T-helper 2 cell treated with Interferon-gamma antibody and Interleukin-4, amounts not matched to agents 5 μg/mL and 100 μg/mL, for 36 hours (primary cell): ENCODE data around the gene LSAMP.
"Not testable (repeated sequence)": the region's sequence is repeated elsewhere in the genome, so short reads cannot be mapped to it uniquely, and the experiment has no call there.

Experiments used
- DNase-seq: peaks from one replicate; pipeline ENCODE4 v3.0.0; 2021; ENCODE audit warnings: low spot score
- H3K27ac Mint-ChIP-seq: one replicate; pipeline ENCODE4 v1.8.0; 2021; ENCODE audit warnings: mild to moderate bottlenecking, mixed read lengths
- H3K27me3 Mint-ChIP-seq: one replicate; pipeline ENCODE4 v1.8.0; 2021; ENCODE audit warnings: low read depth, mixed read lengths
- H3K36me3 Mint-ChIP-seq: one replicate; pipeline ENCODE4 v1.8.0; 2021; ENCODE audit warnings: low read depth, mixed read lengths
- H3K4me1 Mint-ChIP-seq: one replicate; pipeline ENCODE4 v1.8.0; 2021; ENCODE audit warnings: low read depth, mixed read lengths
- H3K4me3 Mint-ChIP-seq: one replicate; pipeline ENCODE4 v1.8.0; 2022; ENCODE audit warnings: mild to moderate bottlenecking, moderate library complexity, mixed read lengths
- H3K9me3 Mint-ChIP-seq: one replicate; pipeline ENCODE4 v1.8.0; 2021; ENCODE audit warnings: mixed read lengths

The LSAMP gene

DNA sequence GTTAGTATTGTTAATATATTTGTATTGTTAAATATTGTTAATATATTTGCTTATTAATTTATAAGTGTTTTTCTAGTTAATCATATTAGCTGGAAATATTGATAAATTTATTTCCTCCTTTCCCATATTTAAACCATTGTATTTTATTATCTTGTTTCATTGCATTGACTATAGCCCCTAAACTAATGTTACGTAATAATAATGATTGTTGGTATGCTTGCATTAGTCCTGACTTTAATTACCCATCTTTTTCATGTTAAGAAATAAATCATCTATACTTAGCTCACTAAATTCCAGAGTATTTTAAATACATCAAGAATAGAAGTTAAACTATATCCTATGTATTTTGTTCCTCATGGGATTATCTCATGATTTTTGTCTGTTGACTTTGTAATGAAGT, 368.2 kb downstream of the LSAMP start:
- Mint-ChIP-seq H3K4me3 (no peak overlapping the region), H3K27me3 (no peaks in the 10 kb centered on the region), H3K36me3 (no peaks in the 10 kb centered on the region), H3K27ac (no peak overlapping the region), H3K4me1 (no peaks in the 10 kb centered on the region), H3K9me3 (no peaks in the 10 kb centered on the region)
- DNase-seq, result no peak

DNA sequence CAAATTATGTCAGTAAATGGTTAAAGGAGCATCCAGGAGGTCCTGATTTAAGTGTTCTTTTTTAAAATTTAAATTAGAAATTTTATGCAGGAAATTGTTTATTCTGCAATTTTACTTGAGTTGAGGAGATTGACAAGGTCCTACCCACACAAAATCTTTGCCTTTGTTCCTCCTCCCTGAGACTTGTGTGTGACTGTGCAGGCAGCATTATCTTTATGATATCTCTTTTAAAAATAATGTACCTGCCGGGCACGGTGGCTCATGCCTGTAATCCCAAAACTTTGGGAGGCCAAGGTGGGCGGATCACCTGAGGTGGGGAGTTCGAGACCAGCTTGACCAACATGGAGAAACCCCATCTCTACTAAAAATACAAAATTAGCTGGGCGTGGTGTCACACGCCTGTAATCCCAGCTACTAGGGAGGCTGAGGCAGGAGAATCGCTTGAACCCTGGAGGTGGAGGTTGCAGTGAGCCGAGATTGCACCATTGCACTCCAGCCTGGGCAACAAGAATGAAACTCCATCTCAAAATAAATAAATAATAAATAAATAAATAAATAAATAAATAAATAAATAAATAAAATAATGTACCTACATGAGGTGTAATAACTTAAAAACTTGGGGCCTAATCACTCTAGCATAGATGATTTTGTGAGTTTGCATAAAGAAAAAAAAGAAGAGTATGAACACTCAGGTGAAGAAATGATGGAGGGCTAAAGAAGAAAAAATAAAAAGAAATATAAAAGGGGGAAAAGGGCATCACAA, 374.6 kb downstream of the LSAMP start:
- H3K9me3 Mint-ChIP-seq, DNase-seq, H3K36me3 Mint-ChIP-seq, H3K4me3 Mint-ChIP-seq, H3K27me3 Mint-ChIP-seq, H3K4me1 Mint-ChIP-seq, H3K27ac Mint-ChIP-seq: not testable (repeated sequence)

DNA sequence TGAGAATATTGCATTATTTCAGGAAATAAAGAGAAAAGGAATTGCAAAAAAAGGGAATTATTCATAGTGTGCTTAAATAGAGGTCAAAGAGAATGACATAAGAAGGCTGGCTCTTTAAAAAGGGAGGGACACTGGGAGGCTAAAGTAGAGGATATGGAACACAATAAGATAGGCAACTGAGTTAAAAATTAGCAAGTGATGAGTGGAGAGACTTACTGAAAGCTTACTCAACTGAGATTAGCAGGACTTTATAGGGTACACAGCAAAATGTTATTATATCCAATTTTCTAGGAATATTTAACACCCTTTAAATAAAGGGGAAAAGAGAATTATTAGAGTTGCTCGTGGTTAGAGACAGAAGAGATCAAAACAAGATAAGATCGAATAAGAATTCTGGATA, 375.2 kb downstream of the LSAMP start:
- Mint-ChIP-seq H3K4me1 (no peaks in the 10 kb centered on the region), H3K27me3 (no peaks in the 10 kb centered on the region), H3K27ac (no peak overlapping the region), H3K36me3 (no peaks in the 10 kb centered on the region), H3K9me3 (no peaks in the 10 kb centered on the region), H3K4me3 (no peak overlapping the region)
- no peak for DNase-seq

DNA sequence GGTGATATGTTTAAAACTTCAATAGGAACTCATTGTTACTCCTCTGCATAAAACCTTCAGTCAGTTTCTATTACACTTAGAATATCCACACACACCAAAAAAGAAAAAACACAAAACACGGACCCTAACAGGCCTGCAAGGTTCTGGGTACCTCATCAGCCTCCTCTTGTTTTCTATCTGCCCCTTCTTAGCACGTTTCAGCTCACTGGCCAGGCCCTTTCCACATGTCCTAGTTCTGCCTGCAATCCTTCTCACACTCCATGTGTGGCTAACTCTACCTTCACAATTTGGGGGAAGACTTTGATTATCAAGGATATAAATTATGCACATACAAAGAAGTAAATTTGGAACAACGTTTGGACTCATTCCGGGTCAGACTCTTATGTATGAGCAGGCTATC, 376.3 kb downstream of the LSAMP start:
- Mint-ChIP-seq H3K4me1 (no peaks in the 10 kb centered on the region), H3K27me3 (no peaks in the 10 kb centered on the region), H3K4me3 (no peak overlapping the region), H3K9me3 (no peaks in the 10 kb centered on the region), H3K36me3 (no peaks in the 10 kb centered on the region), H3K27ac (no peak overlapping the region)
- no peak for DNase-seq

DNA sequence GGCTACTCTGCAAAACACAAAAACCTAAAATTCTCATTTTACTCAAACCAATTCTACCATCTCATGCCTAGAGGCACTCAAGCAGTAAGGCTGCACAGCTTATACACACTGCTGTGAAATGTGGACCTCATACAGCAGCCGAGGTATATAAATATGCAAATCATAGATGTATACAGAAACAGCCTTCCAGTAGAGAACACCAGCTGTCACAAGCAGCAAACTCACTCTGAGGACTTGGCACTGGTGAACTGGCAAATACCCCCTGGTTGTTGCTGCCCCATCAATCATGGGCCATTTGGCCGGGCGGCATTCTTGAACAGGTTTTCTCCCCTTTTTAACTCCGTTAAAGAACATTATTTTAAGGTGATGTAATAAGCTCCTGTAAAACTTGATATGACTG, 378.0 kb downstream of the LSAMP start:
- no peaks in the 10 kb centered on the region for H3K4me1 Mint-ChIP-seq
- H3K4me3 Mint-ChIP-seq, result no peak overlapping the region
- H3K9me3 Mint-ChIP-seq, result no peaks in the 10 kb centered on the region
- no peak for DNase-seq
- no peak overlapping the region for H3K27ac Mint-ChIP-seq
- no peaks in the 10 kb centered on the region for H3K36me3 Mint-ChIP-seq
- no peaks in the 10 kb centered on the region for H3K27me3 Mint-ChIP-seq

DNA sequence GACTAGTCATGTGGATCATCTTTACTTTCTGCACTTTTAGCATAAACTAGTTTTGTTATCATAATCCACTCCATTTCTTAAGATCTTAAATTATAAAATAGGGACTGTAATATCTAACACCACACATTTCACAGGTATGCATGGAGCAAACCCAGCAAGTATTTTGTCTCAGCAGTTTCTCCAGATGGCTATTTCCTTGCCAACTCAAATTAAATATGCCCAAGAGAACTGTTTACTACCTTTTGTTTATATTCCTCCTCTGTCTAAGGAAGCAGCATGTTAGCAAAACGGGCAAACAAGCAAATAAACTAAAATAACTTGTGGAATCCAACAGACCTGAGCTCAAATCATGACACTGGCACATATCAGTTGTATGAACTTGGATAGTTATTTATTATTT, 379.8 kb downstream of the LSAMP start:
- H3K36me3 Mint-ChIP-seq, result no peaks in the 10 kb centered on the region
- no peaks in the 10 kb centered on the region for H3K4me1 Mint-ChIP-seq
- DNase-seq, result no peak
- H3K27ac Mint-ChIP-seq, result no peak overlapping the region
- no peaks in the 10 kb centered on the region for H3K9me3 Mint-ChIP-seq
- no peak overlapping the region for H3K4me3 Mint-ChIP-seq
- no peaks in the 10 kb centered on the region for H3K27me3 Mint-ChIP-seq

DNA sequence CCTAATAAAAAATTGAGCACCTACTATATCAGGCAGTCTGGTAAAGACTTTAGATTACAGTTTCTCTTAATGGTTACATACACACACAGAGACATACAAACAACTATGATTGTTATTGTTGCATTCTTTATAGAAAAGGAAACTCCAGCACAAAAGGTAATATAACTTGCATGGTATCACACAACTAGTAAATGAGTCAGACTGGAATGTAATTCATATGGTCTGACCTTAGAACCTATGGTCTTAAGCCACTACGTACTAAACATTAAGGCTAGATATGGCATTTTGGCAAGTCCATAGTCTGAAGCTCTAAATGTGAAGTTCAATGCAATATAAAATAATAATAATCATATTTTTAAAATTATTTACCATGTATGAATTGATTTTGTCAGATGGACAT, 380.6 kb downstream of the LSAMP start:
- H3K36me3 Mint-ChIP-seq, result no peaks in the 10 kb centered on the region
- H3K27ac Mint-ChIP-seq, result no peak overlapping the region
- no peak for DNase-seq
- H3K4me1 Mint-ChIP-seq, result no peaks in the 10 kb centered on the region
- H3K27me3 Mint-ChIP-seq, result no peaks in the 10 kb centered on the region
- H3K9me3 Mint-ChIP-seq, result no peaks in the 10 kb centered on the region
- no peak overlapping the region for H3K4me3 Mint-ChIP-seq

DNA sequence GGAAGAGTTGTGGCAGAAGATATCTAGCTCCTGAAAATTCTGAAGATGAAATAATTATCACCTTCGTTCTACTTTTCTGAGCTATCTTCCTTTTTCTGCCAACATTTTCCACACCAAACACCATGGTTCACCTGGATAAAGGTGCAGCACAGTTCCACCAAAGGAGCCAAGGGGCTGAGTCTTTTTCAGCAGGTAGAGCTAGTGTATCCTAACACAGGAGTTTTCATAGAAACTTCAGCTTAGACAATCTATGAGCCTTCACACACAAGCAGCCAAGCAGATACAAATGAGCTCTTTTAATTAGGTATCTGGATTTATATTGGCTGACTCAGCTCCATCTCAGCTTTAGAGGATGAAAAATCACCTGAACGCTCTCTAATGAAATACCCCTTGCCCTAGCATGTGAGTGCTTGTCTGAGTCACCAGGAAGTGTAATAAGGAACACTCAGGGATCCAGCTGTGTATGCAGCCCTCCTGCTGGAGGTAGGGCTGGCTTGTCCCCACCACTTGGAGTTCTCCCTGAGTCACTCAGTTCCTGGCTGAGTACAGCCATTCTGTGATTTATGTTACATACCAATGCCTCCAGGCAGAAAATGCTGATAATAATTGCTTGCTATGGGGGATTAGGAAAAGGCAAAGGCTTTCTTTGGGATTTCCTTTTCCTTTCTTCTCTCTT, 385.7 kb downstream of the LSAMP start:
- no peaks in the 10 kb centered on the region for H3K36me3 Mint-ChIP-seq
- H3K4me1 Mint-ChIP-seq, result no peaks in the 10 kb centered on the region
- H3K9me3 Mint-ChIP-seq, result no peaks in the 10 kb centered on the region
- H3K27ac Mint-ChIP-seq, result no peak overlapping the region
- DNase-seq, result no peak
- no peaks in the 10 kb centered on the region for H3K27me3 Mint-ChIP-seq
- no peak overlapping the region for H3K4me3 Mint-ChIP-seq

DNA sequence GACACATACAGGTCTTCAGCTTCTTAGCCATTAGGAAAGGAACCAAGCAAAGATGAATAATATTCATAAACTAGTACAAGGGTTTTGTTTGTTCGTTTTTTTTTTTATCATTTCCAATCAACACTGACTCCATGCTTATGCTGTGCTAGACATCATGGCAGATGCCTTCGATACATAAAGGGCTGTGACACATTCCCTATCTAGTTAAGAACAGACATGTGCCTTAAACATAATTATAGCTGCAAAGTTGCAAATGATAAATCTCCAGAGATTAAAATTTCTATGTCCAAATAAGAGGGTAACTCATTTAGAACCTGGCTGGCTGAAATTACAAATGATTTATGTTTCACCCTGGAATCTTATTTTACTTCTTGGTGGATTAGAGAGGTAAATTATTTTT, 386.4 kb downstream of the LSAMP start:
- DNase-seq, result no peak
- no peaks in the 10 kb centered on the region for H3K9me3 Mint-ChIP-seq
- H3K27me3 Mint-ChIP-seq, result no peaks in the 10 kb centered on the region
- no peak overlapping the region for H3K27ac Mint-ChIP-seq
- no peaks in the 10 kb centered on the region for H3K4me1 Mint-ChIP-seq
- H3K4me3 Mint-ChIP-seq, result no peak overlapping the region
- no peaks in the 10 kb centered on the region for H3K36me3 Mint-ChIP-seq

DNA sequence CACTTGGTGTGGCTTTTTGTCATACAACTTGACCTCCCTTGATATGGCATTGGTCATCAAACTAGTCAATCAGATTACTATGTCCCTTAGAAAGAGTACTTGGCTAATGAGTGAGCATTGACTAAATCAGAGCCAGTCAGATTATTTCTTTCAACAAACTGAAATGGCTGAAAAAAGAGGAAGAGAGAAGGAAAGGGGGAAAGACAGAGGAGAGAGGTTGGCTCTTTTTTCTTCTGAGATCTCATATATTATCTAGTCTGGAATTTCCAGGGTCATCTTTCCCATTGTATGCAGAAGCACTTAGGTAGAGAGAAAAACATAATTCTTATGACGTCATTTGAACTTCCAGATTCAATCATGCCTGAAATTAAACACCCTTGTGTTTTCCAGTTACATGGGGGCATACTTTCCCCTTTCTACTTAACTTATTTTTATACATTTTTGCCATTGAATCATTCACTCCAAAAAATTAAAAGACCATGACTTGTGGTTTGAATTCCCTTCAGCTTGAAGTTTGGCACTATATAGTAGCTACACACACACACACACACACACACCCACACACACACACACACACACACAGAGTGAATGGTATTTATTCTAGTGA, 387.8 kb downstream of the LSAMP start:
- no peak overlapping the region for H3K4me3 Mint-ChIP-seq
- H3K27me3 Mint-ChIP-seq, result no peaks in the 10 kb centered on the region
- no peak for DNase-seq
- H3K4me1 Mint-ChIP-seq, result no peaks in the 10 kb centered on the region
- H3K36me3 Mint-ChIP-seq, result no peaks in the 10 kb centered on the region
- H3K9me3 Mint-ChIP-seq, result no peaks in the 10 kb centered on the region
- H3K27ac Mint-ChIP-seq, result no peak overlapping the region

DNA sequence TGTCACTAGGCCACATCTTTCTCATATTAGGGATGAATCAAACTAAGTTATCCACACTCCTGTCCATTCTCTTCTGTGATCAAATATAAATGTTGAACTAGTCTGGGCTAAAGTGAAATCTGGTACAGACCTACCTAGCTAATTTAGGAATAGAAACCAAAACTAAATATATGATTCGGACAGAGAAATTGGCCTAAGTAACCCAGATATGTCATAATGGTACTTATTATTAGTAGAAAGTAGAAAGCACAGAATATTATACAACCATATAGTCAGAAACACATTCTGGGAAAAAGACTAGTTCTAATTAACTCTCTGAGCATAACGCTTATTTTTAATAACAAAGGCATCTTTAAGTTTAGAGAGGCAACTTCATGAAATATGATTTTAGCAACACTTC, 389.0 kb downstream of the LSAMP start:
- no peaks in the 10 kb centered on the region for H3K27me3 Mint-ChIP-seq
- DNase-seq, result no peak
- H3K36me3 Mint-ChIP-seq, result no peaks in the 10 kb centered on the region
- H3K27ac Mint-ChIP-seq, result no peak overlapping the region
- no peaks in the 10 kb centered on the region for H3K9me3 Mint-ChIP-seq
- no peak overlapping the region for H3K4me3 Mint-ChIP-seq
- no peaks in the 10 kb centered on the region for H3K4me1 Mint-ChIP-seq

DNA sequence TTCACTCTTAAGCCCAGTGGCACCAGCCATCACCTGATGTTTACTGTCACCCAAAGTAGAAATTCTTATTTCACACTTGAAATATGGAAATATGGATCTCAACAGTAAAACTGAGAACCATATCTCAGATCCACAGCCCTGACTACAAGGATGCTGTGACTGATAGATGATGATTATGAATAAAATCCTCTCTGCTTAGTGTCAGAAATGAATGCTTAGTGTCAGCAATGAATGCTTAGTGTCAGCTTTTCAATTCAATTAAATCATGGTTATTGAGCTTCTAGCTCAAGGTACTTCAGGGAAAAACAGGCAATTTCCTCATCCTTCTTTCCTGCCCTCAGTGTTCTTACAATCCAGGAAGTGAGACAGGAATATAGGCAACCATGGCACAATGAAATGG, 392.3 kb downstream of the LSAMP start:
- Mint-ChIP-seq H3K9me3 (no peaks in the 10 kb centered on the region), H3K36me3 (no peaks in the 10 kb centered on the region), H3K4me3 (no peak overlapping the region), H3K27me3 (no peaks in the 10 kb centered on the region), H3K27ac (no peak overlapping the region), H3K4me1 (no peaks in the 10 kb centered on the region)
- no peak for DNase-seq

DNA sequence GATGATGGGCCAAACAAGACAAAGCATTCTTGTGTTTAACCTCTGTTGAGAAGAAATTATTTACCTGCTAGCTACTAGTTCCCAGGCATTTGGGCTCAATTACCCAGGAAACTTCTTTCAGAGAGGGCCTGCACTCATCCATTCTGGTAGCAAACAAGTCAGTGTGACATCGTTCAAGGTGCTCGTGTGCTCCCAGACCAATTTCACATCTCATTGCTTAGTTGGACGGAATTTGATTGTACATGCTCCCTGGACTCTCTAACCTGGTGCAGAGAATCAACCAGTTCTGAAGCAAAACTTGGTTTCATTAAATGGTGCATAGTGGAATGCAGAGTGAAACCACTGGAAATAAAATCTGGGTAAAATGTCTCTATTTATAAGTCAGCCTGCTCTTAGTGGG, 392.7 kb downstream of the LSAMP start:
- H3K36me3 Mint-ChIP-seq, result no peaks in the 10 kb centered on the region
- no peak for DNase-seq
- H3K9me3 Mint-ChIP-seq, result no peaks in the 10 kb centered on the region
- H3K27me3 Mint-ChIP-seq, result no peaks in the 10 kb centered on the region
- no peak overlapping the region for H3K27ac Mint-ChIP-seq
- no peaks in the 10 kb centered on the region for H3K4me1 Mint-ChIP-seq
- no peak overlapping the region for H3K4me3 Mint-ChIP-seq

DNA sequence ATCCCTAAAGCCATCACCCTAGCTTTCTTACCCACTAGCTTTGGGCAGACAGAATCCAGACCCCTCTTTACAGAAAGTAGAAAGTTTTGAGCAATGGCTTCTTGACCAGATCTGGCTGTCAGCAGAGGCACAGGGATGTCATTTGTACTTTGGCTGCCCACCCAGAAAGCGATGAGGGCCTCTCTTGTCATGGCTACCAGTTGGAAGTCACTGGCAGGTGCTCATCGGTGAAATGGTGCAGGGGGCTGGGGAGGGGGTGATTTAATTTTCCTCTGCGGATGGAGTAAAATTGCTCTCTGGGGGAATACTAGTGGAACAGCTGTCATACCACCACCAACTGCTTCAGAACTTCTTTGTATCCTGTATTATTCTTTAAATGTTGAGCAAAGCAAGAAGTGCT, 393.7 kb downstream of the LSAMP start:
- DNase-seq, result no peak
- Mint-ChIP-seq H3K27ac (no peak overlapping the region), H3K9me3 (no peaks in the 10 kb centered on the region), H3K36me3 (no peaks in the 10 kb centered on the region), H3K4me3 (no peak overlapping the region), H3K4me1 (no peaks in the 10 kb centered on the region), H3K27me3 (no peaks in the 10 kb centered on the region)
